ENCODE data around the gene PLAAT4.

DNA sequence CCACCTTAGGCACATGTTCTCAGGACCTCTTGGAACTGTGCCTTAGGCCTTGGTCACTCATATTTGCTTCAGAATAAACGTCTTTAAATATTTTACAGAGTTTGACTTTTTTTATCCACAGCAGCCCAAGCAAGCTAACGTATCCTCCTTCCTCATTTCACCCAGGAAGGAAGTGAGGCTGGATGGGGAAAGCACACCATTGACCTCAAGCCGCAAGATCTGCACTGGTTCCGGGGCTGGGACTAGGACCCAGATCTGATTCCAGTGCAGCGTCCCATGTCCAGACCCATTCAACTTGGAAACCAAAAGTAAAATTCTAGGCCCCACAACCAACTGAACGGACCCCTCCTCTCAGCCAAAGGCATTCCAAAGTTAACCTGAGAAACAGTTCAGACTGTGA lies 33.1 kb upstream of the PLAAT4 start:
- TF ChIP-seq ELF4 (IDR thresholded peaks at IDR 0.05), result no peak
- no peak for TF ChIP-seq FOXA1 (IDR thresholded peaks at IDR 0.05)
- no peak for TF ChIP-seq SP1 (IDR thresholded peaks at IDR 0.05)
- no peak for TF ChIP-seq TARDBP (IDR thresholded peaks at IDR 0.05)
